Measurements from ENCODE around the gene POU2AF1. TPM values are rescaled to one million over a fixed set of nuclear protein-coding genes. Genes with fewer than 3 reads are reported as not detected.

Gene POU2AF1
- total RNA-seq, 1 donor from 2014 or later = 155 TPM

DNA sequence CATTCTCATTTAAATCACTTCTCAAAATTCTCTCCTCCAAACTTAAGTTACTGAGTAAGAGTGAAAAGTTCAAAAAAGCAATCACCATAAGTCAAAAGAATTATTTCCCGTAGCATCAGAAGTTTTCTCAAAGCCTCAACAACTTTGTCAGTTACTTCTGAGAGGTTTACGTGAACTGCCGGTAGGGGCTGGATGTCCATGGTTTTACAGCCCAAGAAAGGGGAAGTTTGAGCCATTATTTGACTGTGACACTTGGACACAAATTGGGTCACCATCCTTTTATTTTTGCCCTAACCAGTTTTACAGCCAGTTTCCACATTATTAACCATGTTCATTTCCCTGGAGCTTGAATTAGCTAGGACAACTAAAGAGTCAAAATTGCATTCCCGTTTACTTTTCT lies 73.2 kb downstream of the POU2AF1 start:
- peaks cover 3% of the 10 kb centered on the region for H3K27me3 Mint-ChIP-seq
- H3K36me3 Mint-ChIP-seq (ENCODE audit: low read depth) = peaks cover 14% of the 10 kb centered on the region
- no peak overlapping the region for H3K27ac Mint-ChIP-seq
- CTCF ChIA-PET = no interaction called here
- H3K4me3 Mint-ChIP-seq = no peak overlapping the region
- POLR2A ChIA-PET = no interaction called here
- ATAC-seq (ENCODE audit: low read depth) (no peak), DNase-seq (no peak)
- TF ChIP-seq CTCF (IDR thresholded peaks at IDR 0.05) = no peak
- no peaks in the 10 kb centered on the region for H3K9me3 Mint-ChIP-seq
- intact Hi-C loops (cut with micrococcal nuclease) = no loop called here
- H3K4me1 Mint-ChIP-seq = peaks cover 21% of the 10 kb centered on the region

DNA sequence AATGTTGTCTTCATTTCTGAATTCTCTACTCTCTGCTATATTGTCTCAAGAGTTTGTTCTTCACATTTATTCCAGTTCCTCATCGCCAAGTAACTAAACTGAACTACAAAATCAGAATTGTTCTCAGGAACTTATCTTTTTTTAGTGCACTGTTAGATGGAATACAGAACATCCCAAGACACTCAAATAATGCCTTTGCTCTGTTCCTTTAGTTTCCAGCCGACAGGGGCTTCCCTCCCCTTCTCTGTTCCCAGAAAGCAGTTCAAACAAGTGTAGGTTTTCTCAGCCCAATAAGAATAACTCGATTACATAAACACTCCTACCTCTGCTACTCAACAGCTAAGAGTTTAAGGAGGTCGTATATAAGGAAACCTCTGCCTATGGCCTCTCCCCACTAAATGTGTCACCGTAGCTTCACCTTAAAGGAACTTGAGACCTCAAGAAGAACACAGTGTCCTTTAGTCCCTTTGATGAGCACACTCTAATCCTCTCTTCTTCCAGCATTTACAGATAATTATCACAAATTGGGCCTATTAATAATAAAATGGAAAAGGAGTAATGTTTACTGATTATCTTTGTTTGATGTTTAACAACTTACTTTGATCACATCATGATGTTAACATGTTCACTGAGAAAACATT lies 73.8 kb downstream of the POU2AF1 start:
- Mint-ChIP-seq H3K4me3 (no peak overlapping the region), H3K4me1 (peaks cover 27% of the 10 kb centered on the region), H3K9me3 (no peaks in the 10 kb centered on the region), H3K27me3 (peaks cover 3% of the 10 kb centered on the region), H3K27ac (no peak overlapping the region), H3K36me3 (ENCODE audit: low read depth) (peaks cover 14% of the 10 kb centered on the region)
- DNase-seq (no peak), ATAC-seq (ENCODE audit: low read depth) (no peak)
- intact Hi-C loops (cut with micrococcal nuclease) = no loop called here
- ChIA-PET CTCF (no interaction called here), POLR2A (no interaction called here)
- no peak for TF ChIP-seq CTCF (IDR thresholded peaks at IDR 0.05)

DNA sequence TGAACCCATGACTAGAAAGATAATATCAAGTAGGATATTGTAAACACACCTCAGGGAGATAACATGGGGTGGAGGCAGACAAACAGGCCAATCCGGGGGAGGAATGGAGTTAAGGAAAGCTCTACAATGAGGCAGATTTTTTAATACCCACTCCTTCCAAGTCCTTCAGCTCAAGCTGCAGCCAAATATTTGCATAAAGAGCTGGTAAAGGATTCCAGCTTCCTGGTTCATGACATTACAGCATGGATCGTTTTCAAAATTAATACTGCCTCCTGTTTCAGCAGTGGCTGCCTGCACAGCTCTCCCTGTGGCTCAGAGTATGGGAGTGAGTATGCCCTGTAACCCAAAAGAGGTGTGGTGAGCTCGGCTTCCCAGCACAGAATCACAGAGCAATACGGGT lies 75.6 kb downstream of the POU2AF1 start:
- Mint-ChIP-seq H3K36me3 (ENCODE audit: low read depth) (peaks cover 14% of the 10 kb centered on the region), H3K9me3 (no peaks in the 10 kb centered on the region), H3K27ac (no peak overlapping the region), H3K4me3 (no peak overlapping the region), H3K27me3 (peaks cover 3% of the 10 kb centered on the region), H3K4me1 (peaks cover 35% of the 10 kb centered on the region)
- ATAC-seq (ENCODE audit: low read depth) (no peak), DNase-seq (no peak)
- intact Hi-C loops (cut with micrococcal nuclease) = loop anchor here (5.0 kb wide), 1 partner anchor 44 kb away; no protein-coding TSS in a partner anchor
- no peak for TF ChIP-seq CTCF (IDR thresholded peaks at IDR 0.05)
- ChIA-PET CTCF (interaction anchor here (1.4 kb wide), 1 partner anchor 143 kb away, joined by 3 read pairs; no protein-coding TSS in a partner anchor), POLR2A (no interaction called here)

DNA sequence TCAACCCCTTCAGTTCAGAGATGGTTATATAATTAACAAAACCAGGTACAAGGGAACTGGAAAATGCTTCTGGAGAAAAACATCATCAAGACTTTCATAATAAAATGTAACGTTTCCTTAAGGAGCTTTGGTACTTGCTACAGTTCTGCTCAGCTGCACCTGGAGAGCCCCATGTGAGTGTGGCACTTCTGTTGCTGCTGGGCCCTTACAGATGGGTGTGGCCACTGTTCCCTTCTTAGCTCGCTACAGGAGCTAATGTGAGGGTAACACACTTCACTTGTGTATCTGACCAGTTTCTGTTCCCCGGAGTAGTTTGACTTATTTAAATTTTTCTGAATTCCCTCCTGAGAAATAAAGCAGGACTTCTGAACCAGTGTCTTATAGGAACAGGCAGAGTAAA lies 76.8 kb downstream of the POU2AF1 start:
- Mint-ChIP-seq H3K36me3 (ENCODE audit: low read depth) (peaks cover 8% of the 10 kb centered on the region), H3K9me3 (no peaks in the 10 kb centered on the region), H3K27me3 (peaks cover 9% of the 10 kb centered on the region), H3K4me1 (peaks cover 41% of the 10 kb centered on the region), H3K4me3 (no peak overlapping the region), H3K27ac (no peak overlapping the region)
- POLR2A ChIA-PET = interaction anchor here (1.7 kb wide), 1 partner anchor 116 kb away, joined by 3 read pairs; no protein-coding TSS in a partner anchor
- DNase-seq (no peak), ATAC-seq (ENCODE audit: low read depth) (no peak)
- TF ChIP-seq CTCF (IDR thresholded peaks at IDR 0.05) = no peak
- intact Hi-C loops (cut with micrococcal nuclease) = loop anchor here (5.0 kb wide), 1 partner anchor 45 kb away; no protein-coding TSS in a partner anchor
- CTCF ChIA-PET = interaction anchor here (0.7 to 1.5 kb wide), 4 partner anchors 20 to 126 kb away, joined by 3 to 4 read pairs (median 3); no protein-coding TSS in a partner anchor

Other genes starting within 250 kb of the POU2AF1 start
- gene POU2AF2, start 133.6 kb downstream of the POU2AF1 start, total RNA-seq = not detected in 2 replicates
- gene POU2AF3, start 80.7 kb downstream of the POU2AF1 start, total RNA-seq = 0.82 and 1.1 TPM in 2 replicates
- not detected in 2 replicates for gene BTG4, start 133.1 kb upstream of the POU2AF1 start, total RNA-seq
- gene HOATZ, start 135.5 kb upstream of the POU2AF1 start, total RNA-seq = not detected in 2 replicates
- gene LAYN, start 161.4 kb upstream of the POU2AF1 start, total RNA-seq = not detected in 2 replicates
- gene SIK2, start 223.2 kb upstream of the POU2AF1 start, total RNA-seq = 10.0 and 10.2 TPM in 2 replicates

Data from activated B cell treated with CpG ODN at 0.5 μM for 24 hours (primary cell).